ENCODE data around the gene STK36.

STK36 gene

DNA sequence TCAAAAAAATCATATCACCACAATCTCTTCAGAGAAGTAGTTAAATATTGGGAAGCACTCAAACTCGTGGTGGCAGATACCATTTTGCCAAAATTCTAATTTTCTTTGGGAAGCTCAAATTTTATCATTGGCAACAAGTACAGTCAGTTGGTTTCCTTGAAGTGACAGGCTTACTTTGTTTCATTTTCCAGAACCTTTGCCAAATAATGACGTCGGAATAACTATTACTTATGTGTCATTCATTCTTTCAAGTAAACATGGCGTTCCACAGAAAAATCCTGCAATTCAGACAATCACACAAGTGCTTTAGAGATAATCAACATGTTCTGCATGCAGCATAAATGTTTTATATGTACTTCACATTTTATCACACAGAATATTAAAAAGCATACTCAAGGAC, 44.2 kb downstream of the STK36 start:
- no peak overlapping the region for H3K4me3 ChIP-seq (ENCODE audit: low read length)
- no peak for DNase-seq (ENCODE audit: low read depth, low spot score)

DNA sequence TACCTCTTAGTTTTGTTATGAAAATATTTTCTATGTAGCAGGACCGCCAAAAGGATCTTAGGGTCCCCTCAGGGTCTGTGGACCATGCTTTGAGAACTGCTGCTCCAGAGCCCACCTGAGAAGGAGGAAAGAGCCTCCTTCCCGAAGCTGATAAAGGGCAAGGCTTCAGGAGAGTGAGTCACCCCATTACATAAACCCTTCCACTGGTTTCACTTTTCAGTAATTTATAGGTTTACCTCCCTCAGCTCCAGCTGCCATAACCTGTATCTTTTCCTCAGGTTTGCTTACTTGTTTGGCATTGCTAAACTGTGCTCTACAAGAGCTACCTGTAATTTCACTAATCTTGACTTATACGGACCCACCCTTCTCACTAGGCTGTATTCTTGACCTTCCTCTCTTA, 45.4 kb downstream of the STK36 start:
- no peak overlapping the region for H3K4me3 ChIP-seq (ENCODE audit: low read length)
- no peak for DNase-seq (ENCODE audit: low read depth, low spot score)

DNA sequence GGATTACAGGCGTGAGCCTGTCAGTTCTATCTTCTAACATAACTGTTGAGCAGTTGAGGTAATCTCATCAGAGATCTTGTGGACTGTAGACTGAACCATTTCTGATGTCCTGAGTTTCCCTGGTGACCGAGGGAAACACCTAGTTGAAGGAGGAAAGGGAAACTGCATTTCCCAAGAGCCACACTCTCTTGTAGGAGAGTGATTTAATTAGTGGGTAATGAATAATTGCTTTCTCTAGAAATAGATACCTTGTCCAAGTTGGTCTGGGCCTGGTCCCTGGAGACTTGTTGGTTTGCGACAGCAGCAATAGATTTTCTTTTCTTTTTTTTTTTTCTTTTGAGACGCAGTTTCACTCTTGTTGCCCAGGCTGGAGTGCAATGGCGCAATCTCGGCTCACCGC, 46.2 kb downstream of the STK36 start:
- no peak for DNase-seq (ENCODE audit: low read depth, low spot score)
- no peak overlapping the region for H3K4me3 ChIP-seq (ENCODE audit: low read length)

DNA sequence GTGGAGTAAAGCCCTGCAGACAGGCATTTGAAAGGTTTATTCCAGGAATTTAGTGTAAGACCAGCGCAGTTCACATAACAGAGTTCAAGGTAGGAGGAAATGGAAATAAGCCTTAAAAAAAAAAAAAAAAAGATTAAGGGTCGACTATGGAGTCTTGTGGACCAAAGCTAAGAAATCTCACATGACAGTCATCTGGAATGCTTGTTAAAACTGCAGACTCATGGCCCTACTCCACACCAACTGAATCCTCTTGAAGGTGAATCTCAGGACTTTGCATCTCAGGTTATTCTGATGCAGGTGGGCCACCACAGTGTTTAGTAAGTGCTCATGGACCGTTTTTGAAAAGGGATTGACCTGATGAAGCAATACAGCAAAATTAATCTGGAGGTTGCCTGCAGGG, 47.6 kb downstream of the STK36 start:
- no peak for DNase-seq (ENCODE audit: low read depth, low spot score)
- H3K4me3 ChIP-seq (ENCODE audit: low read length): no peak overlapping the region

DNA sequence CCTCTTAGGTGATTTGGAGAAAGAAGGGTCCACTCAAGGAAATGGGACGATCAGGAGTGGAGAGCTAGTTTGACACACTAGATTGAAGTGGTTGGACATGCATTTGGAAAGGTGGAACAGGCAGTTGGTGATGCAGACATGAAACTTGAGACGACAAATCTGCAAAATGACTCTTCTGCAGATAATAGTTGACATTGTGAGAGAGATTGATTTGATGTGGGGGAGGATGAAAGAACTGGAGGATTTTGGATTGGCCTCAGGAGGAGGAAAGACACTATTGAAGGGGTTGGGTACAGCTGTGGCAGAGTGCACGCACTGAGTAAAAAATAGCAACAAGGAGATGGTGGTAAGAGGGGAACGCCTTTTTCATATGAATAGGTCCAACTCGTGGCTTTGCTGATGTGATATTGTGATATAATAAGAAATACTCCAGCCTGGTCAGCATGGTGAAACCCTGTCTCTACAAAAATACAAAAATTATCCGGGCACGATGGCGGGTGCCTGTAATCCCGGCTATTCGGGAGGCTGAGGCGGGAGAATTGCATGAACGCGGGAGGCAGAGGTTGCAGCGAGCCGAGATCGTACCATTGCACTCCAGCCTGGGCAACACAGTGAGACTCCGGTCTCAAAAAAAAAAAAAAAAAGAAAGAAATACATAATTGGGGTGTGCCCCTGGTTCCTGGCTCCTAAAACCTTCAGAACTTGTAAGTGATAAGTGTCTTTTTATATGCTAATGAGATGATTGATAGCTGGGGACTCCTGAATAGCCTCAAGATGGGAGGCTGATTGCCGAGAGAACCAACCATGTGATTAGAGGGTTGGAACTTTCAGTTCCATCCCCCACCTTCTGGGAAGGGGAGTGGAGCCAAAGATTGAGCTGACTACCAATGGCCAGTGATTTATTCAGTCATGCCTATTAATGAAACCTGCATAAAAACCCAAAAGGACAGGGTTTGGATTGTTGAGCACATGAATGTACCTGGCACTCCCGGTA, 48.5 kb downstream of the STK36 start:
- DNase-seq (ENCODE audit: low read depth, low spot score): no peak
- H3K4me3 ChIP-seq (ENCODE audit: low read length): no peak overlapping the region

DNA sequence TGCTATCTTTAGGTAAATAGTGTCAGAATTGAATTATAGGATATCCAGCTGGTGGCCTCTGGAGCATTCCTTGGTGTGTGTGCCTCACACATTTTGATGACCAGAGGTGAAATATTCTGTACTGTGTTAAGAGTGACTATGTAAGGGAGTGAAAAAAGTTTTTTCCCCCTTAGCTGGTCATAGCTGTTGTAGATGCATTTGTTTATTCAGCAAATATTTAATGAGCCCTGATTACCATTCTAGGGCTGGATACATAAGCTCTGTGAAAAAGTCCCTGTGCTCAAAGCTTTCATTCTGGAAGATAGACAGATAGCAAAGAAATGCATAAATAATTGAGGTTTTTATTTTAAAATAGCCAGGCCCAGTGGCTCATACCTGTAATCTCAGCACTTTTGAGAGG, 49.6 kb downstream of the STK36 start:
- no peak for DNase-seq (ENCODE audit: low read depth, low spot score)
- no peak overlapping the region for H3K4me3 ChIP-seq (ENCODE audit: low read length)

DNA sequence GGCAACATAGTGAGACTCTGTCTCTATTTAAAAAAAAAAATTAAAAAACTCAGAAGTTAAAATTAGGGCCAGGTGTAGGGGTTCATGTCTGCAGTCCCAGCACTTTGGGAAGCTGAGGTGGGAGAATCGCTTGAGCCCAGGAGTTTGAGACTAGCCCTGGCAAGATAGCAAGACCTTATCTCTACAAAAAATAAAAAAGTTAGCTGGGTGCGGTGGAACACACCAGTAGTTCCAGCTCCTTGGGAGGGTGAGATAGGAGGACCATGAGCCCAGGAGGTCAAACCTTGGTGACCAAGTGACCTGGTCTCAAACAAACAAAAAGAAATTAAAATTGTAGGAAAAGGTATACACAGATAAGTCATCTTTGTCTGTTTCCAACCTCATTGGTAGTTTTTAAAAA, 50.0 kb downstream of the STK36 start:
- no peak for DNase-seq (ENCODE audit: low read depth, low spot score)
- no peak overlapping the region for H3K4me3 ChIP-seq (ENCODE audit: low read length)

DNA sequence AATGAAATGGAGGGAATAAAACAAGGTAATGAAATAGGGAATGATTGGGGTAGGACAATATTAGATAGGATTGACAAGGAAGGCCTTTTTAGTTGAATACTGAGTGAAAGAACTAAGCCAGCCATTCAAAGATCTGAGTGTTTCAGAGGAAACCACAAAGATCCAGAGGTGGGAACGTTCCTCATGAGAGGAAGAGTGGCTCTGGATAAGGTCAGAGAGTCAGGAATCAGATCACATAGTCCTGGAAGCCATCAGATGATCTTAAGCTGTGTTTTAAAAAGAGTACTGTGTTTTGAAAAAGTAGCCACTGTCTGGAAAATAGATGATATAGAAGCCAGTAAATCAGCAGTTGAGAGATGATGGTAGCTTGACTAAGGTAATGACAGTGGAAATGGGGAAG, 50.5 kb downstream of the STK36 start:
- DNase-seq (ENCODE audit: low read depth, low spot score): no peak
- H3K4me3 ChIP-seq (ENCODE audit: low read length): no peak overlapping the region

DNA sequence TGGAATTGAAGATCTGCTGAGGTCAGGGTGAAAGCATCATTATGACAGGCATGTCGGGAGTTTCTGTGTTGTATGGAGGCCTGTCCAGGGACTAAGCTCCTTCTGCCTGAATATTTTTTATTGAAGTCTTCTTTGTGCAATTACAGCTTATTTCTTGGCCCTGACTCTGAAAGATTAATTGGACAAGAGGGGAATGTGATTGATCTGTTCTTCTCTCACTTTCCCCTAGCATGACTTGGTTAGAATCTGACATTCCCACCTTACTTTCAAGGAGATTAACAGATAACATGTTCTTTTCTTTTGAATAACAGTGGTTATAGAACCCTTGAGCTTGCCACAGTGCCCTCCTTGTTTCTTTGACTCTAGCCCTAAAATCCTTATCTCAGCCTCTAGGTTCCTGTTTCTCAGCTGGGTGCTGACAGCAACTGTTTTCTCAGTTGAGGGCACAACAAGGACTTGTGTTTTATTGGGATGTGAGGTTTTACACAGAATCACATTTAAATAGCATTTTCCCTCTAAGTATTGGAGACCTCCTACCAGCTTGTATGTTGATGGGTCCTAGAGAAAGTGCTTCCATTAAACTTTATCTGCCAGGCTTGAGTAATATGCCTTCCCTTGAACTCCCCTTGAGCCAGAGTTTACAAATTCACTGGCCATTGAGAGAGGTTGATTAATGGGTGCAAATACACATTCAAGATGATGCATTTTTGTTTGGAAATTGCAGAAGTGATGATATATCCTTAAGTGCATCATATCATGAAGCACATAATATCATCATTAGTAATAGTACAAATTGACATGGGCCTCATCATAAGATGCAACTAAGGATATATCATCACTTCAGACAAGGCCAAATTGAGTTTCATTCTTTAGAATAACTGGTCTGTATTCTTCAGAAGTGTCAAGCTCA, 51.2 kb downstream of the STK36 start:
- peak; percentile 33 for DNase-seq (ENCODE audit: low read depth, low spot score)

DNA sequence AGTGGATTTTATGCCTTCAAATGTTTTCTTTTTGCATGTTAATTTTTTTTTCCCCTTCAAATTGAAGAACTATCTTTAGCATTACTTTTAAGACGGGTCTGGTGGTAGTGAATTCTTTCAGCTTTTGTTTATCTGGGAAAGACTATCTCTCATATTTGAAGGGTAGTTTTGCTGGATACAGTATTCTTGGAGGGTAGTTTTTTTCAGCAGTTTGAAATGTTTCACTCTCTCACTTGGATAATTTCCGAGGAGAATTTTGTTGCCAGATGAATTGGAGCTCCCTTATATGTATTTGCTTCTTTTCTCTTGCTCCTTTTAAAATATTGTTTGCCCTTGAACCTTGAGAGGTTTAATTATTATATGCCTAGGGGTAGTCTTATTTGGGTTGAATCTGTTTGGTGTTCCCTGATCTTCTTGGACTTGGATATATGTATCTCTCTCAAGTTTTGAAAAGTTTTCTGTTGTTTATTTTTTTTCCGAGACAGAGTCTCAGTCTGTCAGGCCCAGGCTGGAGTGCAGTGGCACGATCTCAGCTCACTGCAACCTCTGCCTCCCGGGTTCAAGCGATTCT, 54.2 kb downstream of the STK36 start:
- no peak overlapping the region for H3K4me3 ChIP-seq (ENCODE audit: low read length)
- DNase-seq (ENCODE audit: low read depth, low spot score): no peak

More for the DNA sequence above, 51.2 kb downstream of the STK36 start:
- H3K4me3 ChIP-seq (ENCODE audit: low read length): no peak overlapping the region

DNA sequence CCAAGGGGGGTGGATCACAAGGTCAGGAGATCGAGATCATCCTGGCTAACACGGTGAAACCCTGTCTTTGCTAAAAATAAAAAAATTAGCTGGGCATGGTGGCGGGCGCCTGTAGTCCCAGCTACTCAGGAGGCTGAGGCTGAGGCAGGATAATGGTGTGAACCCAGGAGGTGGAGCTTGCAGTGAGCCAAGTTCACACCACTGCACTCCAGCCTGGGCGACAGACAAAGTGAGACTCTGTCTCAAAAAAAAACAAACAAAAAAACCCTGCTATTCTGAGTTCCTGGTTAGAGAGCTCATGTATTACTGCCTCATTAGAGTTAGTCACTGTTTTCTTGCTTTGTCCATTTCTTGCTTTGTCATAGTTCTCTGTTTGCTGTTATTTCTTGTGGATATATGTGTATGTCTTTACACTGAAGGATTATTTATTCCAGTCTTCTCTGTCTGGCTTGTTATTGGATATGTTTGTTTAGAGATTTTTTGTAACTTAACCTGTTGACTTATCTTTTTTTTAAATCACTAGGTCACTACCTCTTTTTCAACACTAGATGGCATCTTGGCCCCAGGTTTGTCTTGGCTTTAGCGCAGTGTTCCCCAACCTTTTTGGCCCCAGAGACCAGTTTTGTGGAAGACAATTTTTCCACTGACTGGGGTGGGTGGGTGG, 55.7 kb downstream of the STK36 start:
- H3K4me3 ChIP-seq (ENCODE audit: low read length): no peak overlapping the region
- DNase-seq (ENCODE audit: low read depth, low spot score): no peak

DNA sequence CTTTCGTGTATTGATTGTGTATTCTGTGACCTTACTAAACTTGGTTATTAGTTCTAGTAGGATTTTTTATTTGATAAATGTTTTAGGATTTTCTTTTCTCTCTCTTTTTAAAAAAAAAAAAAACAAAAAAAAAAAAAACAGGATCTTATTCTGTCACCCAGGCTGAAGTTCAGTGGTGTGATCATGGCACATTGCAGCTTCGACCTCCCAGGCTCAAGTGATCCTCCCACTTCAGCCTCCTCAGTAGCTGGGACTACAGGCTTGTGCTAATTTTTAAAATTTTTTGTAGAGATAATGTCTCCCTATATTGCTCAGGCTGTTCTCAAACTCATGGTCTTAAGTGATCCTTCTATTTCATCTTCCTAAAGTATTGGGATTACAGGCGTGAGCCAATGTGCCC, 57.8 kb downstream of the STK36 start:
- no peak overlapping the region for H3K4me3 ChIP-seq (ENCODE audit: low read length)
- no peak for DNase-seq (ENCODE audit: low read depth, low spot score)

DNA sequence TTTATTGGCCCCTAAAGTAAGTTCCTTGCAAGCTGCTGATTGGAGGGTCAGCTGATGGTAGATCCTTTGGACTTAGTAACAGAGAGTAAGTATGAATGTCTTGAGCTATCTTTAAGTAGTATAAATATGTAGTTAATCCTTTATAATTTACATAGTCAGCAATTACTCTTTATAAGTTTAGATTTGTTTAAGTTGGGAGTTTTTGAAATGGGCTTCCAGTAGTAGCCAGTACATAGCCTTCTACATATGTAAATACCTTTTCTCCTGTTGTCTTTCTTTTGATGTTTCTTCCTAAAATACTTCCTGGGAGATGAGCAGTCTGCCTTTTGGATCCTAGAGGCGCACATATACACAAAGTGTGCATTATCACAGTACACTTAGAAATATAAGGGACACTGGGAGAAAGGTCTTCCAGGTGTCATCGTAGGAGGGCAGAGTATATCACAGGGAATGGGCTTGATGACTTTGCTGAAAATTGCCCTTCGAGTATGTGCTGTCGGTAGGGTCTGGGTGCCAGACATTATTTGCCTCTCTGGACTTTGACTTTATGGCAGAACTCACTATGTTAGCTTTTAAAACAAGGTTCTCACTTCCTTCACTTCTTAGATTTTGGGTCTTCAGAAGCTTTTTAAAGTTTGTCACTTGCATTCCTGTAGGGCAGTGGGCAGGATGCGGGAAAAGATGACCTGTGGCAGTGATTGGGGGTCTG, 60.3 kb downstream of the STK36 start:
- DNase-seq (ENCODE audit: low read depth, low spot score): no peak
- no peak overlapping the region for H3K4me3 ChIP-seq (ENCODE audit: low read length)

DNA sequence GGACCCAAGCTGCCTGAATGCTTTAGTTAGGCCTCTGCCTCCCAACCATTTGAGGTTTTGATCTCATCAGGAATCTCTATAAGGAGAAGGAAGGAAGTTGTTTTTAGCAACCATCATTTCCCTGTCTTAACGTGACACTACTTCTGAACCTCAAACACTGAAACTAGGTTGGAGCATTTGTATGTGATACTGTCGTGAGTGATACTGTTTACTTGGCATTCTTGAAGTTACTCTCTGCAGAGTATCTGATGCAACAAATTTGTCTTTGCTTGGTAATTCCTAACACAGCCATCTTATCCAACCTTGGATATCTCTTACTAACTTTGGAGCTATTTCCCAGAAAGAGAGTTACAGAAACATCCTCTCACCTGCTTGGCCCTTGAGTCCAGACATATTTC, 60.9 kb downstream of the STK36 start:
- H3K4me3 ChIP-seq (ENCODE audit: low read length): no peak overlapping the region

DNA sequence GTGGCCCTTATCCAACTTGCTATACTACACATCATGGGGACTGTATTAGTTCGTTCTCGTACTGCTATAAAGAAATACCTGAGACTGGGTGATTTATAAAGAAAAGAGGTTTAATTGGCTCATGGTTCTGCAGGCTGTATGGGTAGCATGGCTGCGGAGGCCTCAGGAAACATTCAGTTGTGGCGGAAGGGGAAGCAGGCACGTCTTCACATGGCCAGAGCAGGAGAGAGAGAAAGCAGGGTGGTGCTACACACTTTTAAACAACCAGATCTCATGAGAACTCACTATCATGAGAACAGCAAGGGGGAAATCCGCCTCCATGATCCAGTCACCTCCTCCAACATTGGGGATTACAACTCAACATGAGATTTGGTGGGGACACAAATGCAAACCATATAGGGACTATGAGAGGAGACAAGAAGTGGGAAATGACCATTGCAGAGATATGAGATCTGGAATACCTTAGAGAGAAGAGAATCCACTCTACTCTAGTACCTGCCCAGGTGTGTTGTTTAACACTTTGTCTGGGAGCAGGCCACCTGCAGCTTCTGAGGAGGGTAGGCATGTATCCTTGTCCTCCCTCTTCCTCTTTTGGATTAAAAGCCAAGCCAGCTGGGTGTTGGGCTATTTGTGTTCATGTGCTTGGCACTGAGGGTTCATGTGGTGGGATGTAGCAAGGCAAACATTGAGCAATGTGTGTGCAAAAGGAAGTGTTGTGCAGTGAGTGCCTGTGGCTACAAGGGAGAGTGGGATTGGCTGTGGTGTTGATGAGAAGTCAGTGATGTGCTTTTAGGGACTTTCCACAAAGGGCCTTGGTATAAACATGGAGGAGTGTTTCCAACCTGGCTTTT, 61.5 kb downstream of the STK36 start:
- no peak for DNase-seq (ENCODE audit: low read depth, low spot score)

More for the DNA sequence above, 60.9 kb downstream of the STK36 start:
- no peak for DNase-seq (ENCODE audit: low read depth, low spot score)

DNA sequence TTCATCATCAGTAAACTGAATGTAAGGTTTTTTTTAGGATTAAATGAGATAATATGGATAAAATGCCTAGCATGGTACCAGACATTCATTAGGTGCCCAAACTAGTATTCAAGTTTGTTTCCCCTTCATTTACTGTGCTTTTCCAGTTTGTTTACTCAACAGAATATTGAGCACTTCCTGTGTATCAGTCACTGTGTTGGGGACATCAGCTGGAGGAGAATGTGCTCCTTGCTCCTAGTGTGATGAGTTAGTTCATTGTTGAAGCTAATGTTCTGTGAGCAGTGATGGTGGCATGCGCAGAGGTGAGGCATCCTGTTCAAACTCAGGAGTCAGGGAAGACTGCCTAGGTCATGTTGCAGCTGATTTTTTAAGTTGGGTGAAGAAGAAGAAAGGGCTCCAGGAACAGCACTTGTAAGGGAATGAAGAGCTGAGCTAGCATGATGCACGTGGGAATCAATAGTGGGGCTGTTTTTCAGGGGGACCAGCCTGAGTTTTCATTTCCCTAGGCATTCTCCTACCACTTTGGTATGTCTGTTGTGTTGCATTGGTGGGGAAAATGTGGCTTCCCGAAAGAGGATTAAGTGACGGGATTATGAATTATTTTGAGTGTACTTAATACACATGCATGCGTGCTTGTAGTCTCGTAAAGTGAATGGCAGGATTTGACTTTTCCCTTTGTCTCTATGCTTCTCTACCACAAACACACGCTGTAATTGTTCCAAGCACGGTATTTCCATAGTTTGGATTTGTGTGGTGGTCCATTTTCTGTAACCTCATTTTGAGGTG, 62.5 kb downstream of the STK36 start:
- DNase-seq (ENCODE audit: low read depth, low spot score): no peak
- H3K4me3 ChIP-seq (ENCODE audit: low read length): no peak overlapping the region

More for the DNA sequence above, 61.5 kb downstream of the STK36 start:
- no peak overlapping the region for H3K4me3 ChIP-seq (ENCODE audit: low read length)

DNA sequence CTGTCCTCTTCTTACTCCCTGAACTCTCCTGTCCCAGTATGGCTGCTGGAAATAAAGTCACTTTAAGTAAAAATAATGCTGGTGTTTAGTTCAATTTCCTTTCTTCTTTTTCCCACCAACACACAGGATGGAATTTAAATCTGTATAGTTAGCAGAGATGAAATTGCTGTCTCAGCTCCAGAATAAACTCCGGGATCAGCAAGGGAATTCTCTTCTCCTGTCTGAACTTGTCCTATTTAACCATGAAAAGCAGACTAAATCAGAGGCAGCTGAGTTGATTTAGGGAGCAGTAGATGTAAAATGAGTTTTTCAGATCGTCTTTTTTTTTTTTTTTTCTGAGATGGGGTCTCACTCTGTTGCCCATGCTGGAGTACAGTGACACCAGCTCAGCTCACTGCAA, 64.6 kb downstream of the STK36 start:
- DNase-seq (ENCODE audit: low read depth, low spot score): no peak

More for the DNA sequence above, 64.6 kb downstream of the STK36 start:
- H3K4me3 ChIP-seq (ENCODE audit: low read length): no peak overlapping the region
